ENCODE data around the gene LRP1B.

DNA sequence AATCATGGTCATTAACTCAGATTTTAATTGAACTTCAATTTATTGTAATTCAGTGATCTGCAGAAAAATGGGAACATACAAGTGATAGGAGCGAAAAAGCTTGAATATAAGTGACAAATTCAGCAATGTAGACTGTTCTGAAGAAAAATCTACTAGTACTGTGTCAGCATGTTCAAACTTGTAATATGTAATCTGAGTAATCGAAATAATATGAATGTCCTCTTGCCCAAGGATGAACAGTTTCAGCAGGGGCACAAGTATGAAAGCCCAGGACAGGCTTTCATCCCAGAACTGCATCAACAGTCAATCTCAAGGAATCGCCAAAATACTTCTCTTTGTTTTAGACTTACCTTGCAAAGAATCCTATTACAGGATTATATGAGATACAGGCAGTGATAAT lies 1110.5 kb downstream of the LRP1B start:
- TF ChIP-seq SMC3 (IDR thresholded peaks at IDR 0.05): no peak
- TF ChIP-seq, protein P1, sequence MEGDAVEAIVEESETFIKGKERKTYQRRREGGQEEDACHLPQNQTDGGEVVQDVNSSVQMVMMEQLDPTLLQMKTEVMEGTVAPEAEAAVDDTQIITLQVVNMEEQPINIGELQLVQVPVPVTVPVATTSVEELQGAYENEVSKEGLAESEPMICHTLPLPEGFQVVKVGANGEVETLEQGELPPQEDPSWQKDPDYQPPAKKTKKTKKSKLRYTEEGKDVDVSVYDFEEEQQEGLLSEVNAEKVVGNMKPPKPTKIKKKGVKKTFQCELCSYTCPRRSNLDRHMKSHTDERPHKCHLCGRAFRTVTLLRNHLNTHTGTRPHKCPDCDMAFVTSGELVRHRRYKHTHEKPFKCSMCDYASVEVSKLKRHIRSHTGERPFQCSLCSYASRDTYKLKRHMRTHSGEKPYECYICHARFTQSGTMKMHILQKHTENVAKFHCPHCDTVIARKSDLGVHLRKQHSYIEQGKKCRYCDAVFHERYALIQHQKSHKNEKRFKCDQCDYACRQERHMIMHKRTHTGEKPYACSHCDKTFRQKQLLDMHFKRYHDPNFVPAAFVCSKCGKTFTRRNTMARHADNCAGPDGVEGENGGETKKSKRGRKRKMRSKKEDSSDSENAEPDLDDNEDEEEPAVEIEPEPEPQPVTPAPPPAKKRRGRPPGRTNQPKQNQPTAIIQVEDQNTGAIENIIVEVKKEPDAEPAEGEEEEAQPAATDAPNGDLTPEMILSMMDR (IDR thresholded peaks at IDR 0.05): no peak
- no peak for TF ChIP-seq RAD21 (conservative IDR thresholded peaks at IDR 0.05 in 1 of 2, IDR thresholded peaks at IDR 0.05 in 1 of 2)

Data from A549 (cell line).